DMS114 treated with DMSO at 0.1 percent for 48 hours (cell line): ENCODE measurements around the gene YBX2.
A peak's percentile ranks its signal among the peaks of the same experiment; 100 is the strongest.

Experiments
- DNase-seq: peaks from one replicate; lab custom pipeline; 2025; ENCODE audit not compliant: unreplicated experiment; lab: John Stamatoyannopoulos, UW

Gene YBX2

GRCh38 chr17:7323731-7324437 is 29.4 kb upstream of the YBX2 start:
- DNase-seq, result no peak

- no peak for DNase-seq
Observed at GRCh38 chr17:7322520-7323194, 28.2 kb upstream of the YBX2 start.

GRCh38 chr17:7321466-7321865 is 27.0 kb upstream of the YBX2 start:
- no peak for DNase-seq

GRCh38 chr17:7318121-7318860 is 23.9 kb upstream of the YBX2 start:
- no peak for DNase-seq

- no peak for DNase-seq
Observed at GRCh38 chr17:7317161-7317803, 22.8 kb upstream of the YBX2 start.

GRCh38 chr17:7315570-7316235 is 21.3 kb upstream of the YBX2 start:
- DNase-seq, result no peak

- DNase-seq, result peak; percentile 59
Observed at GRCh38 chr17:7314719-7315569, 20.5 kb upstream of the YBX2 start, which contains the start of gene GPS2. Gene GPS2 (minus strand): TSS chr17:7315360. CDS start chr17:7315052, 308 bp downstream.

- DNase-seq, result no peak
Observed at GRCh38 chr17:7313890-7314718, 19.7 kb upstream of the YBX2 start.

- peak; percentile 48 for DNase-seq
Observed at GRCh38 chr17:7313088-7313889, 18.9 kb upstream of the YBX2 start.

GRCh38 chr17:7312432-7313087 is 18.1 kb upstream of the YBX2 start:
- no peak for DNase-seq

- no peak for DNase-seq
Observed at GRCh38 chr17:7311110-7311705, 16.8 kb upstream of the YBX2 start.

- no peak for DNase-seq
Observed at GRCh38 chr17:7309628-7310027, 15.2 kb upstream of the YBX2 start.

- peak; percentile 81 for DNase-seq
Observed at GRCh38 chr17:7308625-7309433, 14.4 kb upstream of the YBX2 start.

GRCh38 chr17:7307686-7308624 is 13.5 kb upstream of the YBX2 start:
- no peak for DNase-seq

GRCh38 chr17:7306911-7307685 is 12.7 kb upstream of the YBX2 start, which contains the start of gene EIF5A:
Gene EIF5A (plus strand): TSS chr17:7307628. CDS start chr17:7309636, 2,008 bp downstream.
- DNase-seq, result peak; percentile 100
